ENCODE results near the gene TEX2.

TEX2 gene

GRCh38 chr17:64134216-64134970, 128.7 kb downstream of the TEX2 start:
- TF ChIP-seq, protein P1, sequence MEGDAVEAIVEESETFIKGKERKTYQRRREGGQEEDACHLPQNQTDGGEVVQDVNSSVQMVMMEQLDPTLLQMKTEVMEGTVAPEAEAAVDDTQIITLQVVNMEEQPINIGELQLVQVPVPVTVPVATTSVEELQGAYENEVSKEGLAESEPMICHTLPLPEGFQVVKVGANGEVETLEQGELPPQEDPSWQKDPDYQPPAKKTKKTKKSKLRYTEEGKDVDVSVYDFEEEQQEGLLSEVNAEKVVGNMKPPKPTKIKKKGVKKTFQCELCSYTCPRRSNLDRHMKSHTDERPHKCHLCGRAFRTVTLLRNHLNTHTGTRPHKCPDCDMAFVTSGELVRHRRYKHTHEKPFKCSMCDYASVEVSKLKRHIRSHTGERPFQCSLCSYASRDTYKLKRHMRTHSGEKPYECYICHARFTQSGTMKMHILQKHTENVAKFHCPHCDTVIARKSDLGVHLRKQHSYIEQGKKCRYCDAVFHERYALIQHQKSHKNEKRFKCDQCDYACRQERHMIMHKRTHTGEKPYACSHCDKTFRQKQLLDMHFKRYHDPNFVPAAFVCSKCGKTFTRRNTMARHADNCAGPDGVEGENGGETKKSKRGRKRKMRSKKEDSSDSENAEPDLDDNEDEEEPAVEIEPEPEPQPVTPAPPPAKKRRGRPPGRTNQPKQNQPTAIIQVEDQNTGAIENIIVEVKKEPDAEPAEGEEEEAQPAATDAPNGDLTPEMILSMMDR (IDR thresholded peaks at IDR 0.05; ENCODE audit: borderline replicate concordance, control extremely low read depth, extremely low read depth, insufficient read depth, missing control alignments) = no peak
- in situ Hi-C loops (cut with MboI; ENCODE audit: low sequenced_read_pairs, unreplicated experiment) = loop anchor here (10.0 kb wide), 1 partner anchor 220 kb away; the partner anchor contains the start of genes CSHL1 and GH1
- DNase-seq (ENCODE audit: low spot score) = no peak

DNA sequence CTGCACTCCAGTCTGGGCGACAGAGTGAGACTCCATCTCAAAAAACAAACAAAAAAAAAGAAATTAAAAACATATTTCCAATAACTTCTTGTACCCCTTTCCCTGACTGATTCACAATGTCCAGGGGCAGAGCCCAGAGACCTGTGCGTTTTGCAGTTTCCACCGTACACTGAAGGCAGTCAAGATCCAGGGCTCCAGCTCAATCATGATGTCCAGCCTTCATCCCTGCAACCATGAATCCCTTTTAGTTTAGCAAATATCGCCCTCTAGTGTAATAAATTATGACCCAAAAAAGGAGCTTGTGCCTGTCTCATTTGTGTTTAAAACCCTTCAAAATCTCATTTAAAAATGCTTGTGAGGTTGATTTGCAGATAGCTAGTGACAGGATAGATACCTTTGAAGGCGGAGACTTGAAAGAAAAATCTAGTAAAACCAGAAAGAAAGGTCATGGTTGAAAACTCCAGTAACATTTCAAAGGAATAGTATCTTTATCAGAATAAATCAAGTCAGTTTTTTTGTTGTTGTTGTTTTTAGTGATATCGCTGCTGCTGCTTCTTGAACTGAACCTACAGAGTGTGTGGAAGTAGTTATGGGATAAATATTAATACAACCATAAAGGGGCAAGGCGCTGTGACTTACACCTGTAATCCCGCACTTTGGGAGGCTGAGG, 129.4 kb downstream of the TEX2 start:
- in situ Hi-C loops (cut with MboI; ENCODE audit: low sequenced_read_pairs, unreplicated experiment) = loop anchor here (10.0 kb wide), 1 partner anchor 219 kb away; the partner anchor contains the start of genes CSHL1 and GH1
- peak; percentile 64 for DNase-seq (ENCODE audit: low spot score)
- TF ChIP-seq, protein P1 (IDR thresholded peaks at IDR 0.05; ENCODE audit: borderline replicate concordance, control extremely low read depth, extremely low read depth, insufficient read depth, missing control alignments) = peak; percentile 33

GRCh38 chr17:64131606-64132270, 131.3 kb downstream of the TEX2 start:
- in situ Hi-C loops (cut with MboI; ENCODE audit: low sequenced_read_pairs, unreplicated experiment) = loop anchor here (10.0 kb wide), 1 partner anchor 217 kb away; the partner anchor contains the start of genes CSHL1 and GH1
- TF ChIP-seq, protein P1 (IDR thresholded peaks at IDR 0.05; ENCODE audit: borderline replicate concordance, control extremely low read depth, extremely low read depth, insufficient read depth, missing control alignments) = no peak
- DNase-seq (ENCODE audit: low spot score) = no peak

DNA sequence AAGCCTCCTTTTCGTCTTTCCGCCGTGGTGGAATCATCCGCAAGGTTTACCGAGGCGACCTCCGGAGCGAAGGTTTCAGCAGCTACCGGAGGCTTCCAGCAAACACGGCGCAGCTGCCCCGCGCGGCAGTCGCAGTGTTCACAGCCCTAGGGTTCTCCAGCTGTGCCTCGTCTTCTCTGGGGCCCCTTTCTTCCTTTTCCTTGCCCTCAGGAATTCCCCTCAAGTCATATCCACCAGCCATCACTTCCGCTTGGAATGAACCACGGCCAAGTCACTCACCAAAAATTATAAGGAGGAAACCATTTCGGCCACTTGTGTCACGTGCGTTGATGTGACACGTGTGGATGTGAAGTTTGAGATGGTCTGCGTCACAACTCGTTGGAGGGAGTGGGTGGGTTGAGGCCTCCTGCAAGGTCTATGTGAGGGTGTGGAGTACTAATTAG, 132.5 kb downstream of the TEX2 start:
- in situ Hi-C loops (cut with MboI; ENCODE audit: low sequenced_read_pairs, unreplicated experiment) = loop anchor here (10.0 kb wide), 1 partner anchor 216 kb away; the partner anchor contains the start of genes CSHL1 and GH1
- peak; percentile 59 for DNase-seq (ENCODE audit: low spot score)
- TF ChIP-seq, protein P1 (IDR thresholded peaks at IDR 0.05; ENCODE audit: borderline replicate concordance, control extremely low read depth, extremely low read depth, insufficient read depth, missing control alignments) = no peak

- peak; percentile 95 for DNase-seq (ENCODE audit: low spot score)
- TF ChIP-seq, protein P1 (IDR thresholded peaks at IDR 0.05; ENCODE audit: borderline replicate concordance, control extremely low read depth, extremely low read depth, insufficient read depth, missing control alignments) = no peak
- in situ Hi-C loops (cut with MboI; ENCODE audit: low sequenced_read_pairs, unreplicated experiment) = loop anchor here (10.0 kb wide), 2 partner anchors 55 to 215 kb away; partner anchors contain the start of genes CSHL1 and GH1
These were observed 133.1 kb downstream of the TEX2 start, which contains the start of gene ERN1 for GRCh38 chr17:64129765-64130558. ERN1 (minus strand) TSS chr17:64130144; CDS start chr17:64130029, 115 bp downstream.

Data from GM13976 (cell line).